Endothelial cell of umbilical vein (primary cell): ENCODE data around the gene TMEM11. TPM values are rescaled to one million over a fixed set of nuclear protein-coding genes. Genes with fewer than 3 reads are reported as not detected.

ENCODE experiments used
- BruUV-seq: library from RNA; stranded (reverse); fragments of 400-500 nt; replicated peaks from 2 replicates; lab custom pipeline; 2021; lab: Mats Ljungman, UMichigan
- CTCF ChIA-PET: fragments of 300-600, 350-600 bp; sonication (Branson Sonifier 250); formaldehyde crosslinking; loops from one replicate; lab custom pipeline; 2021; ENCODE audit warnings: antibody characterized with exemption, inconsistent platforms; lab: Charles Lee
- POLR2A ChIA-PET: fragments of 300-600, 350-600 bp; sonication (Branson Sonifier 250); formaldehyde crosslinking; loops from one replicate; lab custom pipeline; 2021; ENCODE audit warnings: antibody characterized with exemption, inconsistent platforms; lab: Charles Lee
- DNase-seq: peaks from one replicate; pipeline ENCODE4 v3.0.0-alpha.2; 2011; ENCODE audit warnings: low read depth, low spot score
- FAIRE-seq: peaks from 2 replicates; lab custom pipeline; 2011; peaks lifted over from hg19 to GRCh38; lab: Jason Lieb, UNC
- H2AFZ ChIP-seq: 2 replicates; pipeline ENCODE4 v1.6.0; 2012; ENCODE audit warnings: low read depth, low read length, control low read depth, inconsistent platforms
- H3K27ac ChIP-seq: 2 replicates; pipeline ENCODE4 v1.5.1; 2011; ENCODE audit warnings: low read depth, mild to moderate bottlenecking, control low read depth, low read length, moderate library complexity; ENCODE audit not compliant: insufficient read depth
- H3K27me3 ChIP-seq, 2 experiments: 2 replicates each; pipeline versions ENCODE4 v1.6.0 to v1.6.1; 2011; ENCODE audit warnings: low read length in 2 of 2, mixed read lengths in 1 of 2; ENCODE audit not compliant: control insufficient read depth in 2 of 2, insufficient read depth in 2 of 2
- H3K36me3 ChIP-seq, 2 experiments: 2 replicates in 1 of 2; 3 replicates in 1 of 2; pipeline ENCODE4 v1.5.1; 2011; ENCODE audit warnings: low read length in 2 of 2, mild to moderate bottlenecking in 1 of 2, moderate library complexity in 1 of 2; ENCODE audit not compliant: control insufficient read depth in 2 of 2, insufficient read depth in 2 of 2; ENCODE audit errors: extremely low read depth in 1 of 2
- H3K4me1 ChIP-seq: 3 replicates; pipeline ENCODE4 v1.5.1; 2011; ENCODE audit warnings: mild to moderate bottlenecking, low read length; ENCODE audit not compliant: control insufficient read depth, insufficient read depth; ENCODE audit errors: extremely low read depth
- H3K4me2 ChIP-seq: 2 replicates; pipeline ENCODE4 v1.6.1; 2011; ENCODE audit warnings: low read length, control low read depth, mixed read lengths; ENCODE audit not compliant: insufficient read depth
- H3K4me3 ChIP-seq, 3 experiments: fragments of 200-600 bp in 1 of 3; sonication (generic), shearing (Covaris generic) in 1 of 3; replicated peaks in 1 of 3; 2 replicates each; pipeline ENCODE4 v1.5.1; 2011 to 2016; ENCODE audit warnings: control low read depth in 3 of 3, low read length in 3 of 3, mild to moderate bottlenecking in 2 of 3, inconsistent platforms in 1 of 3, low read depth in 1 of 3, moderate library complexity in 1 of 3; ENCODE audit not compliant: insufficient read depth in 1 of 3
- H3K79me2 ChIP-seq: 2 replicates; pipeline ENCODE4 v1.6.0; 2012; ENCODE audit warnings: low read length, inconsistent platforms; ENCODE audit not compliant: control insufficient read depth, insufficient read depth
- H3K9ac ChIP-seq: replicated peaks from 2 replicates; pipeline ENCODE3; 2011; ENCODE audit warnings: low read length, control low read depth; ENCODE audit not compliant: insufficient read depth; ENCODE audit errors: extremely low read depth
- H3K9me1 ChIP-seq: replicated peaks from 3 replicates; pipeline ENCODE4 v1.6.0; 2011; ENCODE audit warnings: mild to moderate bottlenecking, low read length; ENCODE audit not compliant: control insufficient read depth, insufficient read depth; ENCODE audit errors: extremely low read depth
- H3K9me3 ChIP-seq: replicated peaks from 2 replicates; pipeline ENCODE4 v1.5.1; 2012; ENCODE audit warnings: low read length, inconsistent platforms; ENCODE audit not compliant: control insufficient read depth, insufficient read depth
- H4K20me1 ChIP-seq: replicated peaks from 2 replicates; pipeline ENCODE3; 2011; ENCODE audit warnings: mild to moderate bottlenecking, low read length; ENCODE audit not compliant: control insufficient read depth, insufficient read depth; ENCODE audit errors: extremely low read depth
- CTCF ChIP-seq, 2 donors: IDR thresholded peaks; 1 replicate in 1 of 2; 2 replicates in 1 of 2; pipeline ENCODE4 v1.5.1; 2011; ENCODE audit warnings: low read length in 2 of 2, mild to moderate bottlenecking in 2 of 2, moderate library complexity in 2 of 2, control low read depth in 1 of 2, inconsistent platforms in 1 of 2, low read depth in 1 of 2; ENCODE audit not compliant: insufficient read depth in 1 of 2; ENCODE audit errors: extremely low read depth in 1 of 2
- EZH2 ChIP-seq: IDR thresholded peaks from 2 replicates; pipeline ENCODE4 v1.6.1; 2012; ENCODE audit warnings: borderline replicate concordance, low read depth, mild to moderate bottlenecking, moderate library complexity, low read length, inconsistent platforms; ENCODE audit not compliant: severe bottlenecking
- FOS ChIP-seq: IDR thresholded peaks from 2 replicates; pipeline ENCODE4 v1.6.1; 2011; ENCODE audit warnings: mild to moderate bottlenecking, low read length, moderate library complexity, borderline replicate concordance; ENCODE audit not compliant: insufficient read depth
- GATA2 ChIP-seq: IDR thresholded peaks from 2 replicates; pipeline ENCODE4 v1.7.0; 2011; ENCODE audit warnings: low read depth, mild to moderate bottlenecking, moderate library complexity, mixed read lengths, low read length; ENCODE audit not compliant: insufficient read length, insufficient read depth
- JUN ChIP-seq: IDR thresholded peaks from 2 replicates; pipeline ENCODE4 v1.6.1; 2011; ENCODE audit warnings: borderline replicate concordance, low read depth; ENCODE audit not compliant: insufficient read length, insufficient read depth
- MAX ChIP-seq: IDR thresholded peaks from 2 replicates; pipeline ENCODE4 v1.6.1; 2011; ENCODE audit not compliant: insufficient read depth, insufficient read length
- MYC ChIP-seq: IDR thresholded peaks from one replicate; pipeline ENCODE4 v1.6.1; 2011; ENCODE audit warnings: mild to moderate bottlenecking, low read depth, low read length
- POLR2A ChIP-seq: IDR thresholded peaks from 2 replicates; pipeline ENCODE4 v1.6.1; 2012; ENCODE audit warnings: low read depth, mild to moderate bottlenecking, control low read depth, low read length
- POLR2AphosphoS5 ChIP-seq: IDR thresholded peaks from 2 replicates; pipeline ENCODE4 v1.6.1; 2012; ENCODE audit warnings: low read depth, mild to moderate bottlenecking, control low read depth, low read length, moderate library complexity; ENCODE audit not compliant: insufficient read depth
- dilution Hi-C: fragments of 300-500 bp; cut with MboI; formaldehyde crosslinking; loops from one replicate; pipeline ENCODE4 v1.15.0; 2019; ENCODE audit warnings: low sequenced_read_pairs; ENCODE audit not compliant: extremely low pct_ligation_motif_present
- intact Hi-C: fragments of 100-400 bp; cut with micrococcal nuclease; formaldehyde crosslinking; loops from one replicate; pipeline ENCODE4 v1.10.0; 2022
- polyA plus RNA-seq, 4 experiments: library from polyadenylated mRNA; depleted of rRNA in 3 of 4; stranded (reverse) in 3 of 4; unstranded in 1 of 4; fragments of >200 nt; gene quantifications; 2 replicates each; pipeline versions ENCODE4 v1.2.1 to v1.2.3, GENCODE V29; 2011 to 2012; ENCODE audit warnings: missing spikeins in 1 of 4
- small RNA-seq: library from RNA; depleted of rRNA; stranded (forward); fragments of <200 nt; gene quantifications from one replicate; pipeline ENCODE3, GENCODE V24; 2012; ENCODE audit warnings: low replicate concordance, low read depth; ENCODE audit not compliant: insufficient read depth, insufficient read length
- total RNA-seq: library from RNA; stranded (reverse); gene quantifications from 2 replicates; pipeline ENCODE4 v1.2.3, GENCODE V29; 2021

TMEM11 gene
- total and polyA plus RNA-seq, 2 donors (not counting 3 experiments of a cell fraction or from before 2014, with no cell fraction given), result 27.4 to 79.9 TPM

- Histone ChIP-seq H3K36me3 (no peaks in the 10 kb centered on the region), H4K20me1 (no peaks in the 10 kb centered on the region), H3K9me3 (no peaks in the 10 kb centered on the region), H3K79me2 (no peaks in the 10 kb centered on the region), H3K27me3 (no peaks in the 10 kb centered on the region), H3K27ac (no peak overlapping the region), H3K9ac (no peak overlapping the region), H3K4me1 (no peaks in the 10 kb centered on the region), H3K4me2 (no peak overlapping the region), H2AFZ (no peak overlapping the region), H3K4me3 (no peak overlapping the region), H3K9me1 (no peaks in the 10 kb centered on the region)
- FAIRE-seq (no peak), DNase-seq (no peak)
- ChIA-PET POLR2A (no interaction called here), CTCF (no interaction called here)
- BruUV-seq, result no TSS peak
- TF ChIP-seq EZH2 (no peak), POLR2AphosphoS5 (no peak), MAX (no peak), FOS (no peak), MYC (no peak), POLR2A (no peak), CTCF (IDR thresholded peaks at IDR 0.05; ENCODE audit: extremely low read depth in 1 of 2, insufficient read depth in 1 of 2, low read depth in 1 of 2, low read length in 2 of 2) (no peak), JUN (no peak), GATA2 (no peak)
- dilution Hi-C loops (no loop called here), intact Hi-C loops (no loop called here)
Measured at GRCh38 chr17:21149621-21150020, 64.3 kb downstream of the TMEM11 start.

Small RNA genes lying within 50 kb of the gene (small RNA-seq; reads per million reads assigned to genes)
- gene RN7SL426P, result not detected

Other genes starting within 250 kb of the TMEM11 start
- 260 and 270 TPM in 2 replicates for gene USP22, start 171.2 kb downstream of the TMEM11 start, total RNA-seq
- gene USP22, start 171.2 kb downstream of the TMEM11 start, polyA plus RNA-seq, result 204 and 210 TPM in 2 replicates
- gene DHRS7B, start 87.2 kb downstream of the TMEM11 start, total RNA-seq, result 12.7 and 14.0 TPM in 2 replicates
- 24.2 and 28.1 TPM in 2 replicates for gene DHRS7B, start 87.2 kb downstream of the TMEM11 start, polyA plus RNA-seq
- 7.2 and 8.1 TPM in 2 replicates for gene NATD1, start 39.2 kb upstream of the TMEM11 start, total RNA-seq
- 6.9 and 7.0 TPM in 2 replicates for gene NATD1, start 39.2 kb upstream of the TMEM11 start, polyA plus RNA-seq
- gene MAP2K3, start 70.5 kb upstream of the TMEM11 start, total RNA-seq, result 33.2 and 36.3 TPM in 2 replicates
- gene MAP2K3, start 70.5 kb upstream of the TMEM11 start, polyA plus RNA-seq, result 13.5 and 15.3 TPM in 2 replicates
- gene KCNJ12, start 162.2 kb upstream of the TMEM11 start, total RNA-seq, result 0.44 and 0.51 TPM in 2 replicates
- 0.19 and 0.21 TPM in 2 replicates for gene KCNJ12, start 162.2 kb upstream of the TMEM11 start, polyA plus RNA-seq